GM19240 (cell line): ENCODE measurements around the gene CLEC3B.
"Not testable (repeated sequence)": the region's sequence is repeated elsewhere in the genome, so short reads cannot be mapped to it uniquely, and the experiment has no call there.

Experiments
- DNase-seq: peaks from one replicate; pipeline ENCODE4 v3.0.0; 2011; ENCODE audit warnings: low spot score; ENCODE audit not compliant: insufficient read length

The CLEC3B gene, protein sequence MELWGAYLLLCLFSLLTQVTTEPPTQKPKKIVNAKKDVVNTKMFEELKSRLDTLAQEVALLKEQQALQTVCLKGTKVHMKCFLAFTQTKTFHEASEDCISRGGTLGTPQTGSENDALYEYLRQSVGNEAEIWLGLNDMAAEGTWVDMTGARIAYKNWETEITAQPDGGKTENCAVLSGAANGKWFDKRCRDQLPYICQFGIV

DNA sequence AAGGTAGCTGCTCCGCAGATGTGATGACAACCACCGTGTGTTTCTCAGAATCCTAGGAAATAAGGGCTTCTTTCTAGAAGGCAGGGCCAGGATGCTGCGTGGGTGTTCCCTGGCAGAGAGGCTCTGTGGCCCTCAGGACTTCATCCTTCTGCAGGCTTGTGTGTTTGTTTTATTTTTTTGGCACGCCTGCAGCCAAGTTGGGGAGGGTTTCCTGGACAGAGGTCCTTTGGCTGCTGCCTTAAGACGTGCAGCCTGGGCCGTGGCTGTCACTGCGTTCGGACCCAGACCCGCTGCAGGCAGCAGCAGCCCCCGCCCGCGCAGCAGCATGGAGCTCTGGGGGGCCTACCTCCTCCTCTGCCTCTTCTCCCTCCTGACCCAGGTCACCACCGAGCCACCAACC is at the start of gene CLEC3B:
TSS of gene CLEC3B (plus strand) at position 266 of the 400 bp plus-strand sequence. CDS start at position 326, 60 bp downstream.
- no peak for DNase-seq

- no peak for DNase-seq
Observed at GRCh38 chr3:44981220-44981619, 44.9 kb upstream of the CLEC3B start.

- DNase-seq = no peak
Observed at GRCh38 chr3:44981751-44982150, 44.4 kb upstream of the CLEC3B start.

DNA sequence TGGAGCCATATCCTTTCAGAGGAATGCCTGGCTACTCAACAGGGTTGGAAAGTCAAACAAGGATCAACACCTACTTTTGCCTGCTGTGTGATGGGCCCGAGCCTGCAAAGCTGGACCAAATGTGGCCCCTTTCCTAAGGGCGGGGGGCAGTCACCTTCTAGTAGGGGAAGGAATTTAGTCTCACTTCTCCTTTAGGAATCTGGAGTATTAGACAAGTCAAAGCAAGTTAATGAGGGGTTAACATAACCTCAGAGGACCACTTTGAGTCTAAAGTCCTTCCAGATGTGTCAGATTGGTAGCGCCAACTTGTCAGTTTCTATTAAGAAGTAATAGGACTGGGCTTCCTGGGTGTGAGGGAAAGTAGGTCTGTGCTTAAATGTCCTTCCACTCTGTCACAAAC is 43.3 kb upstream of the CLEC3B start:
- DNase-seq = no peak

GRCh38 chr3:44983484-44983941 is 42.6 kb upstream of the CLEC3B start:
- no peak for DNase-seq

DNA sequence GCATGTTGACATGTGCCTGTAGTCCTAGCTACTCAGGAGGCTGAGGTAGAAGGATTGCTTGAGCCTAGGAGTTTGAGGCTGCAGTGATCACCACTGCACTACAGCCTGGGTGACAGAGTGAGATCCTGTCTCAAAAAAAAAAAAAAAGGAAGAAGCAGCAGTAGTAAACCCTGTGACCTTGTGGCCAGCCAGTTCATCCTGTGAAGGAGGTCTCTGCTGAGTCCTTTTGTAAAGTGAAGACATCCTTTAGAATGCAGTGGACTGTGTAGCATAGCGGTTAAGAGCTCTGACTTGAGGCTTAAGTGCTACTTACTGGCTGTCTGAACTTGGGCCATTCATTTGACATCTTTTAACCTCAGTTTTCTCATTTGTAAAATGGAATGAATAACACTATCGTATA is 41.8 kb upstream of the CLEC3B start:
- DNase-seq = no peak

DNA sequence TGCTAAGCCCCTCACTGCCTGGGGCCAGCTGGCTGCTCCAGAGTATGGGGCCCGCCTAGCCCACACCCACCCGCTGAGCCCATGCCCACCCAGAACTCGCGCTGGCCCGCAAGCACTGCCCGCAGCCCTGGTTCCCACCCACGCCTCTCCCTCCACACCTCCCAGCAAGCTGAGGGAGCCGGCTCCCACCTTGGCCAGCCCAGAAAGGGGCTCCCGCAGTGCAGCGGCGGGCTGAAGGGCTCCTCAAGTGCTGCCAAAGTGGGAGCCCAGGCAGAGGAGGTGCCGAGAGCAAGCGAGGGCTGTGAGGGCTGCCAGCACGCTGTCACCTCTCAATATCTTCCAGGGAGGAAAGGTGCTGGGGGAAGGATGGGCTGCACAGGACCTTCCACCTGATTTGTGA is 39.8 kb upstream of the CLEC3B start:
- DNase-seq = not testable (repeated sequence)

DNA sequence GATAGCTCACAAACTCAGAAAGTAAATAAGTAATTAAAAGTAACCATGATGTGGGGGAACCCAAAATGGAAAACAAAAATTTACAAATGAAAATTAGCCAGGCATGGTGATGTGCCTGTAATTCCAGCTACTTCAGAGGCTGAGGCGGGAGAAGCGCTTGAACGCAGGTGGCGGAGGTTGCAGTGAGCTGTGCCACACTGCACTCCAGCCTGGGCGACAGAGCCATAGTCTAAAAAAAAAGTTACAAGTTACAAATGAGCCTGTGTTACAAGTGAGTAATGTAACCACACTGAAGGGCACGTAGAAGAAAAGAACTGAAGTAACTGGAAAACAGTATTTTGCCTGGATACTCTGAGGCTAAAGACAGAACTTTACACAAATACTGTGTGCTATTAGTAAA is 38.8 kb upstream of the CLEC3B start:
- no peak for DNase-seq

DNA sequence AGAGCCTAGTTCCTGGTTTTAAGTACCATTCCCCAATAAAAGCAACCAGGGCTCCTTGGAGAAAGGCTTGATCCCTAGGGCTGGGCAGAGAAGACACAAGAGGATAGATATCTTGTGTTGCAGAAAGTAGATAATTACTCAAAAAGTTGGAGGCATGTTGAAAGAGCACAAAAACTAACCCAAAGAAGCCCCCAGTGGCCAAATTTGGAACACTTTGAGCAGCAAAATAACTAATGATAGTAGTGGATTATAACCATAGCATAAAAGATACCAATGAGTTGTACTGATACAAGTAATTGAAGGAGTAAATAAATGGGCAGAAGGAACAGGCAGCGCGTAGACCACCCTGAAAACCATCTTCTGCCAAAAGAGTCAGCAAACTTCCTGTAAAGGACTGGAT is 38.0 kb upstream of the CLEC3B start:
- no peak for DNase-seq

DNA sequence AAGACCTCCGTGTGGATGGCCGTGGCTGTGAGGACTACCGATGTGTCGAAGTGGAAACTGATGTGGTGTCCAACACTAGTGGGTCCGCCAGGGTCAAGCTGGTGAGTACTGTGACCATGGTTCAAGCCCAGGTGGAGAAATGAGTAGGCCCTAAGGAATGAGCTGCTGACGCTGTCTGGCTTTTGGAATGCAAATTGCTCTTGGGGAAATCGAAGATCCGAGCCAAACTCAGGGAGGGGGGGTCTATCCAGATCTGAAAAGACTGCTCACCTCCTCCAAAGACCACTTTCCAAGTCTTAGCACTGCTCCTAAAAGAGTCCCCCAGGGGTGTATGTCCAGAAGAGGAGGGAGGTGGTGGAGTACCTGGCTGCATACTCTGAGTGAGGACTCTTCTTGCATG is 37.0 kb upstream of the CLEC3B start:
- DNase-seq = no peak

- DNase-seq = no peak
Observed at GRCh38 chr3:44989636-44990373, 36.3 kb upstream of the CLEC3B start.

GRCh38 chr3:44991326-44991725 is 34.8 kb upstream of the CLEC3B start:
- no peak for DNase-seq

- DNase-seq = no peak
Observed at GRCh38 chr3:44992555-44993470, 33.3 kb upstream of the CLEC3B start.

DNA sequence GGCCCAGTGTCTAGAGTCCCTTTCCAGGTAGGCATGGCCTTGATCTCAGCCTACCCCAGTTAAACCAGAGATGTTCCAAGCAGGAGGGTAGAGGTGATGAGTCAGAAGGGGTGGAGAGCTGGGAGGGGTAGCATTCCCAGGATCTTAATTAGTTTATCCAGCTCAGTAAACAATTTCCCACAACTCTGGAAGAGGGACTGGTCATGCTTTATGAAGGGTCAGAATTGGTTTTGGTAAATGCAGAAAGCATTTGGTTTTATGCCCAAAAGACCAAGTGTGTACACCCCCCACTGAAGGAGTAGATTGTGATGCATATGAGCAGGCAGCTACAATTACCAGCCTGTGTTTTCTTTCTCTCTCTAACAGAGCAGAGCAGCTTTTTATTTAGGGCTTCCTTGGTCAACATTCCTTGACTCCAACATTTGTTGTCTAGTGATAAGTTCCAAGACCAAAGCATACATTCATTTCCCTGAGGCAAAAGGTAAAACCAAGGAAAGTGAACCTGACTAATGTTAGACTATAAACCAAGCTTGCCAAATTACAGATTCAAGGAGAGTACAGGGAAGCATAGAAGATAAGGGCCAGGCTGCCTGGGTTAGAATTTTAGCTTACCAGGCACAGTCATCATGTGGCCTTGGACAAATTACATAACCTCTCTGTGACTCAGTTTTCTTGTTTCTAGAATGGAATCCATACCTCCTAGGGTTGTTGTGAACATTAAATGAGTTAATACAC is 32.5 kb upstream of the CLEC3B start:
- no peak for DNase-seq

DNA sequence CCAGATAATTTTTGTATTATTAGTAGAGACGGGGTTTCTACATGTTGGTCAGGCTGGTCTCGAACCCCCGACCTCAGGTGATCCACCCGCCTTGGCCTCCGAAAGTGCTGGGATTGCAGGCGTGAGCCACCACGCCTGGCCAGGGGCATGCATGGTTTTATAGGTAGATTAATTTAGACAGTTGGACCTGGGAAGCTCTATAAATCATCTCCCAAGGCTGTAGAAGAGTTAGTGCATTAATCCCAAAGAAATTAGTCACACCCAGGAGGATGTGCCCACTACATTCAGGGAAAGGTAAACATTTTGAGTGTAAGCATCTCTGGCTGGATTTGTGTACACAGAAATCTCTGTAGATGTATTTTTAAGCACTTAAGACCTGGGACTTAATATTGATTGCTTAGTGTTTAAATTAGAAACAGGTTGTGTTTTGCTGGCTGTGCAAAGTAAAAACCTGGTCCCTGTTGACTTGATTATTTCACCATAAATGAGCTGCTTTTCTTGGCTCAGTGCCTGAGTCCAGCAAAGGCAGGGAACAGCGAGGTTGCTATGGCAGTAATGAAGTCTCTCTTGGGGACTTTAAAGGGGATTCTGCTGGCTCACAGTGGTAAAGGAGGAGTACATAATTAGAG is 30.8 kb upstream of the CLEC3B start:
- DNase-seq = no peak

- DNase-seq = no peak
Observed at GRCh38 chr3:44996556-44996969, 29.5 kb upstream of the CLEC3B start.

DNA sequence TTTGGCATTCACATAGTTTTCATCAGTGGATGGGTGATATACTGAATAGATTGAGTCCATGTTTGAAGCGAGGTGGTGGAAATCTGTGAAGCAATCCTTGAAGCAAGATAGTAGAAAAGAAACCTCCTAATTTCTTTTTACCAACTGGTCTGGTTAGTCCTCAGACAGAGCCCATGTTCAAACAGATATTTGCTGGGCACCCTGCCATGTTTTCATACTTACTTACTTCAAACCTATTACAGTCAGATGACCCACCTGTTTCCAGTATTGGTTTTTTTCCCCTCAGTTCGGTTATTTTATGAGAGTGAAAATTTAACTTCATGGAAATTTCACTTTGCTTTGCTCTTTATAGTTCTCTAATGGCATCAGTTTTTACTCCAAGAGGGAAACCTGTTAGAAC is 26.3 kb upstream of the CLEC3B start:
- DNase-seq = no peak

GRCh38 chr3:45000823-45001222 is 25.3 kb upstream of the CLEC3B start:
- no peak for DNase-seq

GRCh38 chr3:45001738-45002137 is 24.4 kb upstream of the CLEC3B start:
- DNase-seq = no peak

GRCh38 chr3:45002139-45002660 is 23.9 kb upstream of the CLEC3B start:
- DNase-seq = no peak

DNA sequence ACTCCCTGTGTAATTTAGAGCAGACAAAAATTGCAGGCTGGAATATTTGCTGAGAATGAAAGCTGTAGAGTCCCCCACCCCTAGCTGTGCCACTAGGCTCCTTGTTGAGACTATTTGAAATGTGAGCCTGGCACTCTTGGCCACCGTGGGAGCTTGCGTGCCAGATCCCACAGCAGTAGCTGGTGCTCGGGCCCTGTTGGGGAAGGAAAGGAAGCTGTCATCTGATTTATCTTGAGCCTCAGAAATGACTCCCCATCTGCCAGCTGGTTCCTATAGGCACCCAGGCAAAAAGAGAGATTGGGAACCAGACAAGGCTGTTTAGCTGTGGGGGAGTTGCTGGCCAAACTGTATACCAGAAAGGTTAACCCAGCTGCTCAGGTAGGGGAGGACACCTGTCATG is 23.4 kb upstream of the CLEC3B start:
- DNase-seq = no peak
